MM.1S (cell line): Measurements from ENCODE around the gene IL1RAPL1.

Experiments
- DNase-seq: peaks from one replicate; pipeline ENCODE4 v3.0.0-alpha.2; 2015
- H2AFZ ChIP-seq: fragments of 300-600 bp; sonication (generic); 2 replicates; pipeline ENCODE4 v1.6.0; 2016; ENCODE audit warnings: antibody characterized with exemption, low read length
- H3F3A ChIP-seq: fragments of 300-600 bp; sonication (generic); 2 replicates; pipeline ENCODE4 v1.6.1; 2016; ENCODE audit warnings: mild to moderate bottlenecking, antibody characterized with exemption, low read length, moderate library complexity, mixed read lengths; ENCODE audit not compliant: insufficient read depth
- H3K27ac ChIP-seq: fragments of 300-600 bp; sonication (generic); 2 replicates; pipeline ENCODE4 v1.5.1; 2016; ENCODE audit warnings: mild to moderate bottlenecking, low read length
- H3K27me3 ChIP-seq: fragments of 300-600 bp; sonication (generic); replicated peaks from 2 replicates; pipeline ENCODE4 v1.6.0; 2016; ENCODE audit warnings: low read length; ENCODE audit not compliant: insufficient read depth
- H3K36me3 ChIP-seq: fragments of 300-600 bp; sonication (generic); replicated peaks from 2 replicates; pipeline ENCODE4 v1.6.1; 2016; ENCODE audit warnings: mild to moderate bottlenecking, low read length, mixed read lengths; ENCODE audit not compliant: insufficient read depth
- H3K4me1 ChIP-seq: fragments of 300-600 bp; sonication (generic); 2 replicates; pipeline ENCODE4 v1.6.1; 2016; ENCODE audit warnings: low read length, mixed read lengths
- H3K4me2 ChIP-seq: fragments of 300-600 bp; sonication (generic); 2 replicates; pipeline ENCODE4 v1.6.0; 2016; ENCODE audit warnings: low read depth, low read length
- H3K4me3 ChIP-seq: fragments of 300-600 bp; sonication (generic); 2 replicates; pipeline ENCODE4 v1.5.1; 2016; ENCODE audit warnings: low read length, mixed read lengths
- H3K79me2 ChIP-seq: fragments of 300-600 bp; sonication (generic); 2 replicates; pipeline ENCODE4 v1.6.1; 2016; ENCODE audit warnings: mixed run types, low read length, mixed read lengths
- H3K9ac ChIP-seq: fragments of 300-600 bp; sonication (generic); 2 replicates; pipeline ENCODE4 v1.6.1; 2016; ENCODE audit warnings: low read length, mixed read lengths
- H3K9me2 ChIP-seq: fragments of 300-600 bp; sonication (generic); replicated peaks from 2 replicates; pipeline ENCODE4 v1.6.1; 2016; ENCODE audit warnings: mild to moderate bottlenecking, low read length, mixed read lengths; ENCODE audit not compliant: insufficient read depth
- H3K9me3 ChIP-seq: fragments of 300-600 bp; sonication (generic); replicated peaks from 2 replicates; pipeline ENCODE4 v1.6.1; 2016; ENCODE audit warnings: mild to moderate bottlenecking, low read length, mixed read lengths; ENCODE audit not compliant: insufficient read depth
- H4K20me1 ChIP-seq: fragments of 300-600 bp; sonication (generic); 2 replicates; pipeline ENCODE4 v1.6.1; 2016; ENCODE audit warnings: mild to moderate bottlenecking, low read length, moderate library complexity, mixed read lengths; ENCODE audit not compliant: insufficient read depth
- CTCF ChIP-seq: fragments of 300-600 bp; sonication (generic); IDR thresholded peaks from 2 replicates; pipeline ENCODE4 v1.5.1; 2016; ENCODE audit warnings: antibody characterized with exemption, low read length, mixed read lengths
- EZH2 ChIP-seq: fragments of 300-600 bp; sonication (generic); optimal IDR thresholded peaks from 2 replicates; pipeline ENCODE3; 2017; ENCODE audit warnings: low read depth, mild to moderate bottlenecking, antibody characterized with exemption, low read length, mixed read lengths
- EZH2phosphoT487 ChIP-seq: fragments of 300-600 bp; sonication (generic); IDR thresholded peaks from 2 replicates; pipeline ENCODE4 v1.6.1; 2018; ENCODE audit warnings: antibody characterized with exemption, low read length

The IL1RAPL1 gene

GRCh38 chrX:28697732-28698131 lies 110.5 kb downstream of the IL1RAPL1 start:
- Histone ChIP-seq H3F3A (no peaks in the 10 kb centered on the region), H3K27me3 (no peaks in the 10 kb centered on the region), H2AFZ (no peak overlapping the region), H3K9me2 (no peaks in the 10 kb centered on the region), H3K9me3 (no peaks in the 10 kb centered on the region), H3K9ac (no peak overlapping the region), H3K79me2 (no peaks in the 10 kb centered on the region), H3K27ac (no peak overlapping the region), H3K36me3 (no peaks in the 10 kb centered on the region), H3K4me2 (no peak overlapping the region), H4K20me1 (no peaks in the 10 kb centered on the region), H3K4me3 (no peak overlapping the region), H3K4me1 (peaks cover 8% of the 10 kb centered on the region)
- TF ChIP-seq CTCF = no peak
- no peak for TF ChIP-seq EZH2
- TF ChIP-seq EZH2phosphoT487 = no peak
- DNase-seq = peak; percentile 27

GRCh38 chrX:28701222-28701621 lies 114.0 kb downstream of the IL1RAPL1 start:
- Histone ChIP-seq H3K27me3 (no peaks in the 10 kb centered on the region), H3K4me1 (peaks cover 15% of the 10 kb centered on the region), H3K4me2 (no peak overlapping the region), H3K36me3 (no peaks in the 10 kb centered on the region), H3F3A (no peaks in the 10 kb centered on the region), H3K27ac (no peak overlapping the region), H4K20me1 (no peaks in the 10 kb centered on the region), H3K9me3 (no peaks in the 10 kb centered on the region), H3K9me2 (no peaks in the 10 kb centered on the region), H3K79me2 (no peaks in the 10 kb centered on the region), H3K4me3 (no peak overlapping the region), H3K9ac (no peak overlapping the region), H2AFZ (no peak overlapping the region)
- DNase-seq = no peak
- TF ChIP-seq CTCF (no peak; the same call in 1 of the 2 replicates), EZH2 (no peak), EZH2phosphoT487 (no peak)

GRCh38 chrX:28706964-28707363 lies 119.7 kb downstream of the IL1RAPL1 start:
- H2AFZ ChIP-seq = no peak overlapping the region
- H3K27ac ChIP-seq = no peak overlapping the region
- TF ChIP-seq CTCF (no peak), EZH2 (no peak), EZH2phosphoT487 (no peak)
- H3K27me3 ChIP-seq = no peaks in the 10 kb centered on the region
- no peak overlapping the region for H3K4me2 ChIP-seq
- H3K4me1 ChIP-seq = peaks cover 15% of the 10 kb centered on the region
- H4K20me1 ChIP-seq = no peaks in the 10 kb centered on the region
- DNase-seq = no peak
- H3K9me3 ChIP-seq = no peaks in the 10 kb centered on the region
- H3K79me2 ChIP-seq = no peaks in the 10 kb centered on the region
- H3K4me3 ChIP-seq = no peak overlapping the region
- H3K9ac ChIP-seq = no peak overlapping the region
- H3K36me3 ChIP-seq = no peaks in the 10 kb centered on the region
- no peaks in the 10 kb centered on the region for H3F3A ChIP-seq
- no peaks in the 10 kb centered on the region for H3K9me2 ChIP-seq
